GM10248 (cell line): Measurements from ENCODE around the gene ARHGEF37.

Source experiments
- CTCF ChIA-PET: fragments of 300-600 bp; sonication (Branson Sonifier 250); formaldehyde crosslinking; extraction: SDS; loops from one replicate; lab custom pipeline; 2021; ENCODE audit warnings: antibody characterized with exemption; lab: Yijun Ruan, JAX
- POLR2A ChIA-PET: fragments of 350-650 bp; sonication (Branson Sonifier 250); formaldehyde crosslinking; extraction: SDS; loops from one replicate; lab custom pipeline; 2020; ENCODE audit warnings: antibody characterized with exemption; lab: Yijun Ruan, JAX
- DNase-seq: peaks from one replicate; pipeline ENCODE4 v3.0.0; 2012; ENCODE audit errors: extremely low spot score
- CTCF ChIP-seq: IDR thresholded peaks from 2 replicates; pipeline ENCODE4 v1.5.1; 2012; ENCODE audit warnings: mild to moderate bottlenecking, low read depth; ENCODE audit errors: extremely low read depth, missing control alignments, control extremely low read depth

Gene ARHGEF37

GRCh38 chr5:149628221-149628620 is 46.9 kb downstream of the ARHGEF37 start:
- ChIA-PET POLR2A (no interaction called here), CTCF (interaction anchor here (0.8 to 1.6 kb wide), 5 partner anchors 9 to 363 kb away, joined by 3 to 5 read pairs (median 4); no protein-coding TSS in a partner anchor)
- TF ChIP-seq CTCF, result no peak
- no peak for DNase-seq

GRCh38 chr5:149628846-149629388 is 47.6 kb downstream of the ARHGEF37 start:
- CTCF ChIA-PET, result interaction anchor here (0.7 to 1.6 kb wide), 6 partner anchors 10 to 362 kb away, joined by 3 to 5 read pairs (median 4); no protein-coding TSS in a partner anchor
- DNase-seq, result no peak
- POLR2A ChIA-PET, result no interaction called here
- TF ChIP-seq CTCF, result no peak

GRCh38 chr5:149629421-149629820 is 48.1 kb downstream of the ARHGEF37 start:
- TF ChIP-seq CTCF, result no peak
- DNase-seq, result no peak
- POLR2A ChIA-PET, result no interaction called here
- CTCF ChIA-PET, result interaction anchor here (0.7 to 1.2 kb wide), 2 partner anchors 11 to 51 kb away, joined by 3 read pairs; no protein-coding TSS in a partner anchor

- POLR2A ChIA-PET, result no interaction called here
- no peak for TF ChIP-seq CTCF
- CTCF ChIA-PET, result interaction anchor here (1.5 to 15.7 kb wide), 2 partner anchors 12 to 205 kb away, joined by 3 to 297 read pairs; no protein-coding TSS in a partner anchor
- DNase-seq, result no peak
Measured at GRCh38 chr5:149630337-149630736, 49.0 kb downstream of the ARHGEF37 start.

- POLR2A ChIA-PET, result no interaction called here
- DNase-seq, result no peak
- CTCF ChIA-PET, result interaction anchor here (1.5 to 15.7 kb wide), 2 partner anchors 13 to 203 kb away, joined by 3 to 297 read pairs; no protein-coding TSS in a partner anchor
- no peak for TF ChIP-seq CTCF
Measured at GRCh38 chr5:149631506-149631905, 50.2 kb downstream of the ARHGEF37 start.

GRCh38 chr5:149632311-149633251 is 51.3 kb downstream of the ARHGEF37 start:
- no peak for DNase-seq
- ChIA-PET POLR2A (no interaction called here), CTCF (interaction anchor here (0.7 to 15.7 kb wide), 13 partner anchors 8 to 359 kb away, joined by 3 to 297 read pairs (median 3); no protein-coding TSS in a partner anchor)
- TF ChIP-seq CTCF, result no peak
